Purkinje cell (primary cell): ENCODE data around the gene GRK5. TPM values are rescaled to one million over a fixed set of nuclear protein-coding genes. Genes with fewer than 3 reads are reported as not detected.

Experiments used
- polyA plus RNA-seq: library from polyadenylated mRNA; unstranded; fragments of >200 nt; fragmentation: Nextera tagmentation; gene quantifications from 2 replicates; pipeline ENCODE4 v1.2.1, GENCODE V29; 2014

GRK5 gene
- 1.0 TPM in 2 replicates for polyA plus RNA-seq

DNA sequence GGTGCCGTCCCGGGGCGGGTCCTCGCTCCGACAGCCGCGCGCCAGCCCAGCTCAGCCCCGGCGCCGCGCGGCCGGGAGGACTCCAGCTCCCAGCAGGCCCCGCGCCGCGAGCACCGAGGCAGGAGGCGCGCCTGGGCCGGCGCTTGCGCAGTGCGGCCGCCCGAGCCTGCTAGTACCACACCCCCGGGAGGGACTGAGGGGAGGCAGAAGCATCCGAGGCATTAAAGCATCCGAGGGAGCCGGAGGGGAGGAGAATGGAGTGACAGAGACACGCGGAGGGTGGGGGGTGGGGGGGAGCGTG lies at the start of gene GRK5:
Gene GRK5, plus strand, starts transcription at position 206 of the 301 bp plus-strand sequence. CDS start 347 bp downstream, outside the sequence.

GRCh38 chr10:119165171-119166117 lies 41.9 kb upstream of the GRK5 start, which contains the start of gene SFXN4:
Gene SFXN4, minus strand, starts transcription at chr10:119165714. Its CDS starts 67 bp downstream, at chr10:119165647.

DNA sequence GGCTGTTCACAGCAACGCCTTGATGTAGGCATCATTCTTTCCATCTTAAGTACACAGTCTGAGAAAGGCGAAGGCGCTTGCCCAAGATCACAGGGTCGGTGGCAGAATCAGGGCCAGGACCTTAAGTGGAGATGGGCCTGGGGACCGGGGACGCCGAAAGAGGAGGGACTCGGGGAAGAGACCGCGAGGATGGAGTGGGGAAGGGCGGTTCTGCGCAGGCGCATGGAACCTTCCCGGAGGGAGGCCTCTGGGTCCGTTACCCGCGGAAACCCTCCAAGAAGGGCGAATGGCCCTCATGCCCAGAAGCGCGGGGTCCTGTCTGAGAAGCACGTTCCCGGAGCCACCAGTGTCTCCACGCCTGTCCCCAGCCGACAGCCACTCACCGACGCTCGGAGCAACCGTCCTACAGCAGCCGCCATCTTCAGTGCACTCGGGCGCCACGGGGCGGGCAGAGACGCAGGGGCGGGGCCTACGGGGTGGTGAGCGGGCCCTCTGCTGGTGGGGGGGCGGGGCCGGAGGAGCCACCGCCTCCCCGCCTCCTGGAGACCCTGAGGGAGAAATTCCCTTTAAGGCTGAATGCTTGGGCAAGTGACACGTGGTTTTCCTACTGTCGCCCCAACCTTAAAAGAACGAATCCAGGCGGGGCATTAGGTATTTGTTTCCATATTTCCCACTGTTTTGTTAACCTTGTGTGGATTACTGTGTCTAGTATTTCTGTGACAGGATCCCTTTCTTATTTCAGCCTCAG lies 28.8 kb upstream of the GRK5 start, which contains the start of gene PRDX3:
Gene PRDX3, minus strand, starts transcription at position 441 of the 748 bp plus-strand sequence. Its CDS starts 22 bp downstream, at position 419.

Other genes with a start within 250 kb of the GRK5 start
- gene NANOS1, start 177.9 kb upstream of the GRK5 start, polyA plus RNA-seq, result 1.4 and 1.6 TPM in 2 replicates
- gene EIF3A, start 126.8 kb upstream of the GRK5 start, polyA plus RNA-seq, result 47.4 and 48.9 TPM in 2 replicates
- 42.3 and 45.5 TPM in 2 replicates for gene DENND10, start 103.5 kb upstream of the GRK5 start, polyA plus RNA-seq
- 18.5 and 34.2 TPM in 2 replicates for gene SFXN4, start 41.9 kb upstream of the GRK5 start, polyA plus RNA-seq
- 367 and 481 TPM in 2 replicates for gene PRDX3, start 28.8 kb upstream of the GRK5 start, polyA plus RNA-seq